ENCODE measurements around the gene GNAQ. TPM values are rescaled to one million over a fixed set of nuclear protein-coding genes. Genes with fewer than 3 reads are reported as not detected.

GNAQ gene
- total and polyA plus RNA-seq, 2 of the 4 experiments (the other 2 are of a cell fraction) = 23.1 to 50.7 TPM

- TF ChIP-seq BHLHE40 (IDR thresholded peaks at IDR 0.05; ENCODE audit: low read depth, low read length) = no peak
- no peak for TF ChIP-seq CEBPB (IDR thresholded peaks at IDR 0.05; ENCODE audit: low read depth, low read length)
Observed at GRCh38 chr9:77807846-77808750, 223.5 kb downstream of the GNAQ start (continued).

DNA sequence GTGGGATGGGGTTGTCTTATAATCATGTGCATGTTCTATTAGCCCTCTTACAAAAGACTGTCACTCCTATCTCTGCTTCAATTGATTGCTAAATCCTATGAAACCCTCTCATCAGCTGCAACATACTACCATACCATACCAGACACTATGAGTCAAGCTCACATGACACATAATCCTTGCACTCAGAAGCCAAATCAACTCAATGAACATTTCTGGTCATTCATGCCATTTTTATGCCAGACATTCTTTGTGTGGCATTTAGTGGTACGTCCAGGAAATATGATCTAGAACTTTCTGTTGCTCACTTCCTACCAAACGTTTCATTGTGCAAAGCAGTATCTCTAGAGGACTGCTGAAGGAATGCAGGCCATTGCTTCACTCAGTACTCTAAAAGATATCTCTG, 224.3 kb downstream of the GNAQ start:
- H3K56ac ChIP-seq (ENCODE audit: extremely low read depth, insufficient read depth, low read length) = no peak overlapping the region
- H3K9me3 ChIP-seq (ENCODE audit: control insufficient read depth, insufficient read depth, low read length) = no peaks in the 10 kb centered on the region
- no peaks in the 10 kb centered on the region for H3K27me3 ChIP-seq (ENCODE audit: control insufficient read depth, insufficient read depth, low read length)
- H4K91ac ChIP-seq (ENCODE audit: insufficient read depth, low read depth, low read length) = no peak overlapping the region
- ChIA-PET CTCF (interaction anchor here (0.7 kb wide), 1 partner anchor 24 kb away, joined by 3 read pairs; no protein-coding TSS in a partner anchor), POLR2A (ENCODE audit: unreplicated experiment) (no interaction called here)
- DNase-seq (peak; percentile 93), ATAC-seq (ENCODE audit: low read depth) (peak; percentile 85)
- no peaks in the 10 kb centered on the region for H4K20me1 ChIP-seq (ENCODE audit: insufficient read depth, low read length)
- H3K4ac ChIP-seq (ENCODE audit: low read depth, low read length) = no peak overlapping the region
- no peak overlapping the region for H2BK15ac ChIP-seq (ENCODE audit: low read depth, low read length)
- no peak overlapping the region for H3K4me3 ChIP-seq (ENCODE audit: insufficient read depth, low read depth, low read length)
- no peak overlapping the region for H2AK5ac ChIP-seq (ENCODE audit: low read depth, low read length)
- H3K9ac ChIP-seq (ENCODE audit: low read depth, low read length) = no peak overlapping the region
- H2AFZ ChIP-seq (replicated peaks; ENCODE audit: low read length, poor library complexity) = no peak overlapping the region
- H4K5ac ChIP-seq (ENCODE audit: low read depth, low read length) = no peak overlapping the region
- intact Hi-C loops (cut with micrococcal nuclease) = no loop called here
- peaks cover 8 to 31% of the 10 kb centered on the region in 2 experiments; a peak in 2 of 4 replicates for H3K79me1 ChIP-seq (ENCODE audit: low read depth in 1 of 2, low read length in 2 of 2)
- no peak overlapping the region for H4K8ac ChIP-seq (ENCODE audit: low read depth in 2 of 2, low read length in 2 of 2)
- dilution Hi-C loops (cut with HindIII; ENCODE audit: low sequenced_read_pairs, unreplicated experiment) = no loop called here
- H3K18ac ChIP-seq (ENCODE audit: low read depth, low read length) = no peak overlapping the region; the same call in 1 of the 2 replicates
- H3K23ac ChIP-seq (ENCODE audit: low read depth, low read length) = no peak overlapping the region
- H3K4me1 ChIP-seq (ENCODE audit: control insufficient read depth, insufficient read depth, low read length) = peaks cover 8% of the 10 kb centered on the region; the same call in 1 of the 2 replicates
- H2BK5ac ChIP-seq (ENCODE audit: low read depth, low read length, poor library complexity, severe bottlenecking) = no peak overlapping the region
- in situ Hi-C loops (cut with MboI; ENCODE audit: low sequenced_read_pairs) = no loop called here
- BruUV-seq (replicated peaks) = no TSS peak
- WGBS, 2 experiments (ENCODE audit: extremely low coverage in 2 of 2, insufficient read length in 1 of 2) = no CpG with 5 or more reads among the region's 2 CpGs
- H2BK120ac ChIP-seq (ENCODE audit: low read depth, low read length) = no peak overlapping the region
- TF ChIP-seq, protein P1, sequence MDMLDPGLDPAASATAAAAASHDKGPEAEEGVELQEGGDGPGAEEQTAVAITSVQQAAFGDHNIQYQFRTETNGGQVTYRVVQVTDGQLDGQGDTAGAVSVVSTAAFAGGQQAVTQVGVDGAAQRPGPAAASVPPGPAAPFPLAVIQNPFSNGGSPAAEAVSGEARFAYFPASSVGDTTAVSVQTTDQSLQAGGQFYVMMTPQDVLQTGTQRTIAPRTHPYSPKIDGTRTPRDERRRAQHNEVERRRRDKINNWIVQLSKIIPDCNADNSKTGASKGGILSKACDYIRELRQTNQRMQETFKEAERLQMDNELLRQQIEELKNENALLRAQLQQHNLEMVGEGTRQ (IDR thresholded peaks at IDR 0.05; ENCODE audit: low read depth, low read length) = peak; percentile 79
- TF ChIP-seq BHLHE40 (IDR thresholded peaks at IDR 0.05; ENCODE audit: low read depth, low read length) (peak; percentile 83), SMC3 (IDR thresholded peaks at IDR 0.05; ENCODE audit: low read depth, low read length) (0 out of 2 replicates have a peak, but pooled peaks have one; percentile 1), RCOR1 (IDR thresholded peaks at IDR 0.05; ENCODE audit: insufficient replicate concordance, low read length) (peak; percentile 65), FOS (IDR thresholded peaks at IDR 0.05; ENCODE audit: low read depth, low read length) (peak; percentile 79), CEBPB (IDR thresholded peaks at IDR 0.05; ENCODE audit: low read depth, low read length) (peak; percentile 95), MAZ (IDR thresholded peaks at IDR 0.05; ENCODE audit: borderline replicate concordance, low read depth, low read length) (no peak), NFE2L2 (IDR thresholded peaks at IDR 0.05; ENCODE audit: low read depth, low read length) (no peak)
- H3K9me1 ChIP-seq (ENCODE audit: insufficient read depth, low read length) = no peaks in the 10 kb centered on the region
- no peak overlapping the region; the same call in 1 of the 2 replicates for H3K4me2 ChIP-seq (ENCODE audit: low read depth, low read length)
- no peak overlapping the region; the same call in 1 of the 2 replicates for H2BK20ac ChIP-seq (ENCODE audit: low read depth, low read length)
- no peak overlapping the region for H2AK9ac ChIP-seq (replicated peaks; ENCODE audit: low read depth, low read length, poor library complexity)
- H3K14ac ChIP-seq (replicated peaks; ENCODE audit: low read depth, low read length) = no peak overlapping the region
- peaks cover 5% of the 10 kb centered on the region for H3K36me3 ChIP-seq (ENCODE audit: control insufficient read depth, insufficient read depth, low read length)
- no peak overlapping the region for H3K27ac ChIP-seq (ENCODE audit: insufficient read depth, low read length)

Data from IMR-90 (cell line).